ENCODE results near the gene AKAP6. TPM values are rescaled to one million over a fixed set of nuclear protein-coding genes. Genes with fewer than 3 reads are reported as not detected.

Gene AKAP6
- total and polyA plus RNA-seq, 10 of the 15 experiments (the other 5 are each of a cell fraction or from before 2014, with no cell fraction given) = 0.35 to 5.9 (median 2.2) TPM

- no peaks in the 10 kb centered on the region for H3K36me3 ChIP-seq (ENCODE audit: control insufficient read depth in 2 of 2, insufficient read depth in 2 of 2, low read length in 1 of 2)
- BruUV-seq (replicated peaks) = no TSS peak
Observed at GRCh38 chr14:32597771-32598170, 268.7 kb downstream of the AKAP6 start.

More at GRCh38 chr14:32597771-32598170, 268.7 kb downstream of the AKAP6 start:
- H3K27ac ChIP-seq (ENCODE audit: control insufficient read depth, insufficient read depth) = no peak overlapping the region
- no peak overlapping the region for H2AFZ ChIP-seq (ENCODE audit: control insufficient read depth, low read depth, low read length)
- TF ChIP-seq EZH2 (IDR thresholded peaks at IDR 0.05; ENCODE audit: borderline replicate concordance, control insufficient read depth, low read depth, low read length) (no peak), SIX5 (IDR thresholded peaks at IDR 0.05; ENCODE audit: low read depth, low read length, severe bottlenecking) (no peak), ELK1 (IDR thresholded peaks at IDR 0.05; ENCODE audit: low read depth, low read length) (no peak), BCL3 (IDR thresholded peaks at IDR 0.05; ENCODE audit: borderline replicate concordance, insufficient read depth, low read depth, low read length, poor library complexity, severe bottlenecking) (no peak), KAT2A (conservative IDR thresholded peaks at IDR 0.05; ENCODE audit: control insufficient read depth, low read depth, low read length) (no peak), PML (IDR thresholded peaks at IDR 0.05; ENCODE audit: low read length) (no peak), PRDM15 (CRISPR knock-in tag; IDR thresholded peaks at IDR 0.05) (no peak), POLR2AphosphoS5 (IDR thresholded peaks at IDR 0.05; ENCODE audit: low read length) (no peak)
- H4K20me1 ChIP-seq (ENCODE audit: control insufficient read depth, insufficient read depth) = no peaks in the 10 kb centered on the region
- H3K79me2 ChIP-seq (ENCODE audit: control insufficient read depth, insufficient read depth, low read length) = no peaks in the 10 kb centered on the region
- ATAC-seq (no peak), DNase-seq (ENCODE audit: low read depth, low spot score) (no peak), FAIRE-seq (no peak)
- WGBS (ENCODE audit: insufficient coverage, insufficient replicate concordance, low lambda C conversion rate, missing lambda C conversion rate) = 47% methylated on average over 2 of the region's 2 CpGs
- H3K4me2 ChIP-seq (ENCODE audit: control insufficient read depth, insufficient read depth) = no peak overlapping the region
- no peaks in the 10 kb centered on the region for H3K4me1 ChIP-seq (ENCODE audit: control insufficient read depth, insufficient read depth, low read length)
- no peak overlapping the region for H3K4me3 ChIP-seq
- in situ Hi-C loops (cut with MboI) (no loop called here), intact Hi-C loops (cut with micrococcal nuclease; ENCODE audit: unreplicated experiment) (no loop called here)
- no peaks in the 10 kb centered on the region for H3K9me3 ChIP-seq (replicated peaks; ENCODE audit: control insufficient read depth, insufficient read depth, low read length)
- ChIA-PET SMC1A (ENCODE audit: uncharacterized antibody, unreplicated experiment) (no interaction called here), RAD21 (ENCODE audit: unreplicated experiment) (no interaction called here), POLR2A (no interaction called here), CTCF (no interaction called here)
- no peak overlapping the region for H3K9ac ChIP-seq (ENCODE audit: control insufficient read depth, insufficient read depth, low read length)
- no peaks in the 10 kb centered on the region for H3K27me3 ChIP-seq (replicated peaks in 1 of 2; ENCODE audit: control insufficient read depth in 2 of 2, insufficient read depth in 2 of 2, low read length in 1 of 2)
